ENCODE results near the gene POLR2L.

The POLR2L gene

DNA sequence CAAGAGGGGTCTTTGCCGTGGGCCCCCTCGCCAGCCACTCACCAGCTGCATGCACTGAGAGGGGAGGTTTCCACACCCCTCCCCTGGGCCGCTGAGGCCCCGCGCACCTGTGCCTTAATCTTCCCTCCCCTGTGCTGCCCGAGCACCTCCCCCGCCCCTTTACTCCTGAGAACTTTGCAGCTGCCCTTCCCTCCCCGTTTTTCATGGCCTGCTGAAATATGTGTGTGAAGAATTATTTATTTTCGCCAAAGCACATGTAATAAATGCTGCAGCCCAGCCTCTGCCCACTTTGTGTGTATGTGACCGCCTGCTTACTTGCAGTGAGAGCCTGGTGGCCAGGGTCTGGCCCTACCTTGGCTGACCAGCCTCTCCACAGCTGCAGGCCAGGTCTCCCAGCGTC is 17.4 kb downstream of the POLR2L start:
- DNase-seq = no peak

DNA sequence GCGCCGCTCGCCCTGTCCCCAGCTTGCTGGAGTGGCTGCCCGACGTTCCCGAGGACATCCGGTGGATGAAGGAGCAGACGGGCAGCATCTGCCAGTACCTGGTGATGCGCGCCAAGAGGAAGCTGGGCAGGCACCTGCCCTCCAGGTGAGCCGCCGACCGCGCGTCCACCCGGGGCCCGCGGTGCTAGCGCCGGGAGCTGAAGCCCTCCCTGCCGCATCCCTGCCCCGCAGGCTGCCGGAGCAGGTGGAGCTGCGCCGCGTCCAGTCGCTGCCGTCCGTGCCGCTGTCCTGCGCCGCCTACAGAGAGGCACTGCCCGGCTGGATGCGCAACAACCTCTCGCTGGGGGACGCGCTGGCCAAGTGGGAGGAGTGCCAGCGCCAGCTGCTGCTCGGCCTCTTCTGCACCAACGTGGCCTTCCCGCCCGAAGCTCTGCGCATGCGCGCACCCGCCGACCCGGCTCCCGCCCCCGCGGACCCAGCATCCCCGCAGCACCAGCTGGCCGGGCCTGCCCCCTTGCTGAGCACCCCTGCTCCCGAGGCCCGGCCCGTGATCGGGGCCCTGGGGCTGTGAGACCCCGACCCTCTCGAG is 17.9 kb downstream of the POLR2L start:
- no peak for DNase-seq

DNA sequence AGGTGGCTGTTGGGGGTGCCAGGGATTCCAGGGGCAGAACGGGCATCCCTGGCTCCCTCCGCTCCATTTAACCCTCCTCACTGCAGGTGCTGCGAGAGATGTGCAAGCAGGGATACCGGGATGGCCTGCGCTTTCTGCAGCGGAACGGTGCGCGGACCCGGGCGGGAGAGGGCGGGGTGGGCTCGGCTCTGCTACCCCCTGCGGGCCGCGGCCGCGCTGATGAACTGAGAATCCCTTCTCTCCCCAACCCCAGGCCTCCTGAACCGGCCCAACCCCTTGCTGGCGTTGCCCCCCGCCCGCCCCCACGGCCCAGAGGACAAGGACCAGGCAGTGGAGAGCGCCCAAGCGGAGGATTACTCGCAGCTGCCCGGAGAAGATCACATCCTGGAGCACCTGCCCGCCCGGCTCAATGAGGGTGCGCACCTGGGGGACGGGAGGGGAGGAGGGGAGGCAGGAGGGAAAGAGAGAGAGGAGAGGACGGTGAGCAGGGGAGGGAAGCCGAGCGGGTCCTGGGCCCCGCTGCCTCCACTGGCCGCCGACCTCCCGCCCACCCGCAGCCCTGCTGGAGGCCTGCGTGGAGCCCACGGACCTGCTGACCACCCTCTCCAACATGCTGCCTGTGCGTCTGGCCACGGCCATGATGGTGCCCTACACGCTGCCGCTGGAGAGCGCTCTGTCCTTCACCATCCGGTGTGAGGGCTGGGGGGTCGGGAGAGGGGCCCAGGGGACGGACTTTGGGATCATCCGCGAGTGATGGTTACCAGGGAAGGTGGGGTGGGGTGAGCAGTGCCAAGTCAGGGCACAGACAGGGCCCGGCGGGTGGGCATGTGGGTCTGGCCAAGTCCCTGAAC is 18.7 kb downstream of the POLR2L start:
- no peak for DNase-seq

DNA sequence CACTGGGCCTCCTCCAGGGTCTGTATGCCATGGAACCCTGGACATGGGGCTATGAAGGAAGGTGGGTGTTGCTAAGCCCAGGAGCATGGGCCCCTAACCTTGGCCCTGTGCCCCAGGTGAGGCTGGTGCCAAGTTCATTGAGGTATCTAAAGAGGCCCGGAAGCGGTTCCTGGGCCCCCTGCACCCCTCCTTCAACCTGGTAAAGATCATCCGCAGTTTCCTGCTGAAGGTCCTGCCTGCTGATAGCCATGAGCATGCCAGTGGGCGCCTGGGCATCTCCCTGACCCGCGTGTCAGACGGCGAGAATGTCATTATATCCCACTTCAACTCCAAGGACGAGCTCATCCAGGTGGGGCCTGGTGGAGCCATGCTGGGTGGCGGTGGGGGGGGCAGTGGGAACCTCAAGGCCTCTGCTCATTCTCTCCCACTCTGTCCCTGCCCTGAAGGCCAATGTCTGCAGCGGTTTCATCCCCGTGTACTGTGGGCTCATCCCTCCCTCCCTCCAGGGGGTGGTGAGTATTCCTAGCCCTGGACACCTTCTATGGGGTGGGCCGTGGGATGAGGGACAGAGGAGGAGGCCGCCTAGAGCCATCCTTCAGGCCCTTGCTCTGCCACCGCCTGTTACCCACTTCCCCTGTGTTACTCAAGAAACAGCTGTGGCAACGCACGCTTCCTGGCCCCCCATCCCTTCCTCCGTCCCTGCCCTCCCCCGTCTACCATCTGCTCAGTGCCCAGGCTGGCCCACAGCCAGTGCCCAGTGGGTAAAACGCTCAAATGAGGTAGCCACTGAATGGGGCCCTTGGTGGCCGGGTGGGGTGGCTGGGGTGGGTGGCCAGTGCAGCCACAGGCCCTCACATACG is 20.6 kb downstream of the POLR2L start:
- DNase-seq = no peak

DNA sequence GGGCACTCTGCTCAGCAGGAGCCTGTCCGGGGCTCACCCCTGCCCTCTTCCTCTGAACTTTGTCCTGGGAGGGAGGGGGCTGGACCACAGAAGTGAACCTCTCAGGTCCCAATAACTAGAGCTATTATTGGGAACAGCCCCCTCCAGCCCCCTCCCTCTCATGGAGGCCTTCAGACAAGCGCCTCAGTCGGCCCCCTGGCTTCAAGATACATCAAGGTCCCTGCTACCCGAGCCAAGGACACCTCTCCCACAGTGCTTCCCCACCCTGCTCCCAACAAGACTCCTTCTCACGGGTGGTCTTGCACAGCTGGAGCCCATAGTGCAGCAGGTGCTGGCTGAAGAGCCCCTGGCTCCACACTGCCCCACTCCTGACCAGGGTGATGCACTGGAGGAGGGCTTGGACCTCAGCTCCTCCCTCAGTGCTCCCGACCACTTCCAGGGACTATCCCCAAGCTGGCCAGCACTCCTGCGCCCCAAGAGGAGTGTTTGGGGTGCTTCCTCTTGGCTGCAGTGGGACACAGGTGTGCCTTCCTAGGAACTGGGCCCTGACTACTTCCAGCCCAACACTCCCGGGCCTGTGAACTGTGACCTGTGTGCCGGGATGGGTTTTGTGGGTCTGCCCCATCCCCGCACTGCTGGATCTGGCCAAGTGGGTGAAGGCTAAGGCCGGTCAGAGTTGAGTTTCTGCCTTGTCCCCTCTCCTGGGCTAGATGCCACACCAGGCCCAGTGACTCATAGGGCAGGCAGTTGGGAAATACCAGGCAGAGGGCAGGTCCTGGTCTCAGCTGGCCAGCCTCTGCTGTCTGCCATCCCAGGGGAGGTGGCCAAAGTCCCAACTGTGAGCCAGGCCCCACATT is 21.4 kb downstream of the POLR2L start:
- no peak for DNase-seq

DNA sequence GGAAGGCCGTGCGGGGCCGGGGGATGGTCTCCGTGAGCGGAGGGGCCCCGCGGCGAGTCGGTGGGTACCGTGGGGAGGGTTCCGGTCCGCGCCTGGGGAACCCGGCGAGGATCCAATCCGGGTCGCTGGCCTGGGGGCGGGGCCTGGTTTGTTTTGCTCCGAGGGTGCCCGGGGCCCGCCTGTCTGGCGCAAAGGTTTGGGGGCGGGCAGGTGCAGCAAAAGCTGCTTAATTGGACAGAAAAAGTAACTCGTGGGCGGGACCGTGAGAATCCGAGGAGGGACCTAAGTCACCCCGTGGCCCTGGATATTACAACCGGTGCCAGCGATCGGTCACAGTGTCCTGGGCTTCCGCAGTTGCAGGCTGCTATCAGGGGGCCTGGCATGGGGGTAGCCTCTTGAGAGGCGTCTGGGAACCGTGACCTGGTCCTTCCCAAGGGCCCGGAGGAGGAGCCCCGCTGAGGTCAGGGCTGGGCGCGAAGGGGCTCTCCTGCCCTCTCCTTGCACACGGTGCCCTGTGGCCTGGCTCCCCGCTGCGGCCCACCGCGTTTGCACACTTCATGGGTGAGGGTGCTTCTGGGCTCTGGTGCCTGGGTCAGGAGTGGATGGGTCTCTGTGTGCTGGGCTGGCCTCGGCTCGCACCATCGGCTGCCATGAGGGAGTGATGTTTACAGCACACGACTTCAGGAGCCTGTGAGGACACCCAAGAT is 22.2 kb downstream of the POLR2L start:
- DNase-seq = peak; percentile 97

DNA sequence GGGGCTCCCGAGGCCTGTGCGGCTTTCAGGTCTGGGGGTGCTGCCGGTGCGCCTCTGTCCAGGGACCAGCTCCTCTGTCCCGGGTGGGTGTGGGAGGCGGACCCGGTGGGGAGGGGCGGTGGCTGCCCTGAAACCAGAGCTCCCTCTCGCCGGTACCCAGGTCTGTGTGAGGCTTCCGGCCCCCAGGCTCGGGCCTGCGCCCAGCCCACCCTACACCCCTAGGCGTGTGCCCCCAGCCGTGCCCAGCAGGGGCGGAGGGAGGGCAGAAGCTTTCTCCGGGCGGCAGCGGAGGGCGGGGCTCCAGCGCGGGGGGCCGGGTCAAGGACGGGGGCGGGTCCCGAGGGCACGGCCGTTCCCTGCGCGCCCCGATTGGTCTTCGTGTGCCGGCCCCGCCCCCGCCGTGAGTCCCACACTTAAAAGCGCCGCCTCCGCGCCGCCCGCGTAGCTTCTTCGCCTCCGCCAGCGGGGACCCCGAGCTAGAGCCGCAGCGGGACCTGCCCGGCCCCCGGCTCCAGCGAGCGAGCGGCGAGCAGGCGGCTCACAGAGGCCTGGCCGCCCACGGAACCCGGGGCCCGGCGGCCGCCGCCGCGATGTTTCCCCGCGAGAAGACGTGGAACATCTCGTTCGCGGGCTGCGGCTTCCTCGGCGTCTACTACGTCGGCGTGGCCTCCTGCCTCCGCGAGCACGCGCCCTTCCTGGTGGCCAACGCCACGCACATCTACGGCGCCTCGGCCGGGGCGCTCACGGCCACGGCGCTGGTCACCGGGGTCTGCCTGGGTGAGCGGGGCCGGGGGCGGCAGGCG is 23.0 kb downstream of the POLR2L start:
- peak; percentile 94 for DNase-seq

DNA sequence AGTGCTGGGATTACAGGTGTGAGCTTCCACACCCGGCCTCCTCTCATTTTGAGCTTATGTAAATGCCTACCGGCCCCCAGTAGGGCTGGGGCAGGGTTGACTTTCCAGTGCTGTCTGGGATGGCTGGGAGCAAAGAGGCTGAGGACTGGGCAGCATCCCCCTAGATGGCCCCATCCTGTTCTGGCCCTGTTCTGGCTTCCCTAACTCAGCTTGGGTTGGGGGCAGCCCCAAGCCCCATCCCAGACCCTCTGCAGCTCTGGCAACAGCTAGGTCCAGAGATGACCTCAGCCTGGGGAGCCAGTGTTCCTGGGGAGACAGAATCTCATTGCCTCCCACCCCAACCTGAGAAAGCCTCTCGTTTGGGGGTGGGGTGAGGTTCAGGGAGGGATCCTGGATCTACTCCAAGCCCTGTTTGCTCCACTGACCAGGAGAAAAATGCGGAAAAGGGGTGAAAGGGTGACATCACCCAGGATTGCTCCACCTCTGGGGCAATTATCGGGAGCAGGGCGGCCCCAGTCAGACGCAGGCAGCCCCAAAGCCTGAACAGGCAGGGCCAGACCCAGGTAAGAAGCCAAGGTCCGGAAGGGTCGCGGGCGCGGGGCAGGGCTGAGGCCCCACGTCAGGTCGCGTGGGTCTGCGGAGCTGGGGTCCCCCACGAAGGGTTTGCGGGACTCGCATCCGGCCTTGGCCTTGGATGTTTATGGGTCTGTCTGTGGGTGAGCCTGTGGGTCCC is 23.8 kb downstream of the POLR2L start, which contains the start of gene PNPLA2:
Gene PNPLA2, plus strand, starts transcription at position 519 of the 733 bp plus-strand sequence. CDS start 805 bp downstream, outside the sequence.
- no peak for DNase-seq

DNA sequence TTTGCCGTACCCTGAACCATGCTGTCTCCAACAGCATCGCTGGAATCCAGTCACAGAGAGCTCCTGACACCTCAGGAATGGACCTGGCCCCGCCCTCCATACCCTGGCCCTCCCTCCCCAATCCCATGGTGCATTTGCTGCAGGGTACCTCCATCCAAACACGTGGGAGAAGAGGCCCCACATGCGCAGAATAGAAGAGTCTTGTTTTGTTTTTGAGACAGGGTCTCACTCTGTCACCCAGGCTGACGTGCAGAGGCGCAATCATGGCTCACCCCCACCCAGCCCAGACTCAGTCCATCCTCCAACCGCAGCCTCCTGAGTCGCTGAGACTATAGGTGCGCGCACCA is 25.9 kb downstream of the POLR2L start:
- DNase-seq = peak; percentile 46

DNA sequence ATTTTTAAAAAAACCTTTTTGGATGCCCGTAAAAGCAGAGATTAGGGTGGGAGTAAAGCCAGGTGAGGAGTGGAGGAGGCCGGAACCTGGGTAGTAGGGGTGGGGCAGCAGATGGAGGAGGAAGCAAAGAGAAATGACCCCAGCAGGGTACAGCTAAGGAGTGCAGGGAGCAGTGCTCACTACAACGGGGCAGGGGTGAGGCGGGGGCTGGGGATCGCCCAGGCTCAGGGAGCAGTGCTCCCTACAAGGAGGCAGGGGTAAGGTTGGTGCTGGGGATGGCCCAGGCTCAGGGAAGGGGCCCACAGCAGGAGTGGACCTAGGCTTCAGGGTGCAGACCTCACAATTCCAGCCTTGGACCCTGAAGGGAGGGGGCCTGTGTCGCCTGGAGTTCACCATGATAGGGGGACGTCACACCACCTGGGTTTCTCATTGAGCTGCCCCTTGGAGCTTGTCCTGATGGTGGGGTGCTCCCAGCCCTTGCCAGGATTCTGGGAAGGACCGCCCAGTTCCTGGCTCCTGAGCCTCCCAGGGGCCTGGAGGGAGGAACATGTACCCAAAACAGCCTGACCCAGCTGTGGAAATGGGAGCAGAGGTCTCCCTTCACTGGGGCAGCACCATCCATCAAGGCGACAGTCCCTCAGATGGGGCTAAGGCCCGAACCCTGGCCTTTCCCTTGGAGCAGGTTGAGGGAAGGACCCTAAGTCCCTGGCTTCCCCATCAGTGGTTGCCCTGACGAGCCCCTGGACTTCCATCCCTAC is 26.5 kb downstream of the POLR2L start:
- no peak for DNase-seq

DNA sequence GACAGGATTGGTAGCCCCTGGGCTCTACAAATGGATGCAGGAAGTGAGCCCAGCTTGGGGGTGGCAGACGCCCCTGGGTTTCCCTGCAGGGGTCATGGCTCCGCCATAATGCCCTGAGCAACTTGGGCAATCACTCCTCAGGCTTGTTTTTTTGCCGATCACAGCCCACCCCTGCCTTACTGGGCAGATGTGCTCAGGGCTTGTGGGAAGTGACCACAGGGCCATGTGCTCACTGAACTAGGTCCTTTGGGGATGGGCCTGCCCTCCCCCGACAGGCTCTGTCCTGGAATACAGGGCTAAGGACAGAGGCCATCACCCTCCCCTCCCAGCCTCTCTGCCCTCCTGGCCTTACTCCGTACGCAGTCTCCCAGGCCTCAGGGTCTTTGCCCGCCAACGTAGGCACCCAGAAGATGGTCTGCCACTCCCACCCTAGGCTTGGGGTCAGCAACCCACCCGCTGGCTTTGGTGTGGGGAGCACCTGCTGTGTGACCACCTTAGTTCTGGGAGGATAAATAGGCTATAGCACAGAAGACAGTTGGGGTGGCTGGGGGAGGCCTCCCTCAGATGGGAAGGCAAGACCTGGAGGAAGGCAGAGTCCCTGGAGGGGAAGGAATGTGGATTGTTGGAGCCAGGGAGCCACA is 28.8 kb downstream of the POLR2L start:
- no peak for DNase-seq

DNA sequence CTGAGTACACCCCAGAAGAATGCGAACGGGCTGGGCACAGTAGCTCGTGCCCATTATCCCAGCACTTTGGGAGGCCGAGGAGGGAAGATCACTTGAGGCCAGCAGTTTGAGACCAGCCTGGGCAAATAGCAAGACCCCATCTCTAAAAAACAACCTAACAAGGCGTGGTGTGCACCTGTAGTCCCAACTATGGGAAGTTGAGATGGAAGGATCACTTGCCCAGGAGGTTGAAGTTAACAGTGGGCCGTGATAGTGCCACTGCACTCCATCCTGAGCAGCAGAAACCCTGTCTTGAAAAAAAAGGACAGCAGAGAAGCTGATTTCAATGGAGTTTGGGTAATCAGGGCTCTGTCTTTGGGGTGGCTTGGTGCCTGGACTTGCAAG is 29.3 kb downstream of the POLR2L start:
- no peak for DNase-seq

DNA sequence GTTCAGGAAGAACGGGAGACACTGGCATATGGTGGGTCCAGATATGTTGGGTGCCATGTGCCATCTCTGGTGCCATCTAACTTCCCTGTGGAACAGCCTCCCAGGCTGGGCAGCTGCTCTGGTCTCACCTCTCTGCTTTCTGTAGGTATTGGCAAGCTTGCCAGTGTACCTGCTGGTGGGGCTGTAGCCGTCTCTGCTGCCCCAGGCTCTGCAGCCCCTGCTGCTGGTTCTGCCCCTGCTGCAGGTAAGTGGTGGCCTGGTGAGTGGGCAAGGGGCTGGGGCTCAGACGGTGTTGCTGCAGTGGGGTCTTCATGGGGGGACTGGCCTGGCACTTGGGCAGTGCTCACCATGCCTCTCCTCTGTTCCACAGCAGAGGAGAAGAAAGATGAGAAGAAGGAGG is 29.9 kb downstream of the POLR2L start:
- no peak for DNase-seq

DNA sequence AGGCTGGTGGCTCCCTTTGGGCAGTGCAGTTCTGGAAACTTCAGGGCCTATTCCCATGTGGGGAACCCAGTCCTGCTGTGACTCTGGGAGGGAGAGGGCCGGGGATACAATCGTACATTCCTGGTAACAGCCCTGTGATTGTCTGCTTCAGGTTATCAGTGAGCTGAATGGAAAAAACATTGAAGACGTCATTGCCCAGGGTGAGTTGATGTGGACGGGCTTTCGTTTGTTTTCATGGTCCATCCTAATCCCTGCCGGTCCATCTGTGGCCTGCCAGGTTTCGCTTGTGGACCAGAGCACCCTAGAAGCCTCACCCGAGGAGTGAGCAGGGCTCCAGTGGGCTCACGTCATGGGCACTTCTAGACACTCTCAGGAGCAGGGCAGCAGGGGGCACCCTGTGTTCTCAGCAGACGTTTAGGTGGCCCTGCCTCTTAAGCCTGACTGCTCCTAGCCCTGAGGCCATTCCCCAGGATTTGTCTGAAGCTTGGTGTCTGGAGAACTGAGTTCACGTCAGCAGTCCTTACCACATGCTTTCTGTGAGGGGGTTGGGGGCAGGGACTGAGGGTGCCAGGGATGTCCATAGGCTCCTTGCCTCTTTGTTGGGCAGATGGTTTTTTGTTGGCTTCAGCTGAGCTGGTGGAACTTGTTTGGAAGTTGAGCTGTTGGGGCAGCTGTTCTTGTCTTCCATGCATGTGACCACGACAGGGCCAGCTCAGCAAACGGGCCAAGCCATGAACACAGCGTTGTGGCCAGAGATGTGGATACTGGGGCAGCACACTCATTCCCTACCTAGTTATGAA is 30.7 kb downstream of the POLR2L start:
- no peak for DNase-seq

DNA sequence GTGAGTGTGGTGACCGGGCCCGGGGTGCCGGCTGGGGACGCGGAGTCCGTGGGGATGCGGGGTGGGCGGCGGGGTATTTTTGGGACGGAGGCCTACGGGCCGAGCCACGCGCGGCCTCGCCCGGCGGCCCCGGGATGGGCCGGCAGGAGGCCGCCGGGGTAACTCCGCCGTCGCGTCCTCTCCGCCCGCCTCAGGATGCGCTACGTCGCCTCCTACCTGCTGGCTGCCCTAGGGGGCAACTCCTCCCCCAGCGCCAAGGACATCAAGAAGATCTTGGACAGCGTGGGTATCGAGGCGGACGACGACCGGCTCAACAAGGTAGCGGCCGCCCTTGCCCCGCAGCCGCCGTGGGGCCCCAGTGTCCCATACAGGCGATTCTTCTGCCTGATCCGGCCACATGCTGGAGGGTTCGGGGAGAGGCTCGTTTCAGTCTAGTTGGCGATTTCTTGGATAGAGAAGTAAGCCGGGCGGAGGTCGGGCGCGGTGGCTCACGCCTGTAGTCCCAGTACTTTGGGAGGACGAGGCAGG is 32.2 kb downstream of the POLR2L start:
- DNase-seq = no peak

DNA sequence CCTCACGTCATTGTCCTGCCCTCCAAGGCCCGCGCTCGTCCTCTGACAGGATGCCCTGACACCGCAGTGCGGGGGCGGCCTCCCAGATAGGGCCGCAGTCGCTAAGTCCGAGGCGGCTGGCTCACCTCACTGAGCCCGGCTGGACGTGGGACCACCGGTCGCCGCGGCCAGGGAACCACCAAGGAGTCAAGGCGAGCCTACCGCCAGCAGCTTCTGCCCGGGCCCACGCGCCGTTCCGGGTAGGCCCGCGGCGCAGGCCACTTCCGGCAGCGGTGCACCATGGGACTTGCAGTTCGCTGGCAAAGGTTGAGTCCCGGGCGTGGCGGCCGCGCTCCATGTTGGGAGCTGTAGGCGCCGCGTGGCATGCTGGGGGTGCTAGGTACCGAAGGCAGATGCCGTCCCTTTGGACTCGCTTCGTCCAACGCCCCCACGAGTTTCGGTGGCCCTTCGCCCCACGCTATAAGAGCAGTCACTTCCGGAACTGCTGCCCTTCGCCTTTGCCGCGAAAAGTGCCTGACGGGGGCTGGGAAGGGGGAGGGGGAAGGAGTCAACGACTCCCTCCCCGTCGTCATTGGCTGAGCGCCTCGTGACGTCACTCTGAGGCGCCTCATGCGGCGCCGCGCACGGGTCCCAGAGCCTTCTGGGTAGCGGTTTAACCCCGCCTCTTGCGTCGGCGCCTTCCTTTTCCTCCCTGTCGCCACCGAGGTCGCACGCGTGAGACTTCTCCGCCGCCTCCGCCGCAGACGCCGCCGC is 32.9 kb downstream of the POLR2L start, which contains the start of gene RPLP2:
Gene RPLP2, plus strand, starts transcription at position 681 of the 753 bp plus-strand sequence. CDS start 268 bp downstream, outside the sequence.
- peak; percentile 98 for DNase-seq

All from stimulated activated CD4-positive, alpha-beta T cell treated with anti-CD3 and anti-CD28 coated beads, Interleukin-15, amount 100 ng/mL, for 24 hours (primary cell).